Measurements from ENCODE around the gene FRMD5.

FRMD5 gene

DNA sequence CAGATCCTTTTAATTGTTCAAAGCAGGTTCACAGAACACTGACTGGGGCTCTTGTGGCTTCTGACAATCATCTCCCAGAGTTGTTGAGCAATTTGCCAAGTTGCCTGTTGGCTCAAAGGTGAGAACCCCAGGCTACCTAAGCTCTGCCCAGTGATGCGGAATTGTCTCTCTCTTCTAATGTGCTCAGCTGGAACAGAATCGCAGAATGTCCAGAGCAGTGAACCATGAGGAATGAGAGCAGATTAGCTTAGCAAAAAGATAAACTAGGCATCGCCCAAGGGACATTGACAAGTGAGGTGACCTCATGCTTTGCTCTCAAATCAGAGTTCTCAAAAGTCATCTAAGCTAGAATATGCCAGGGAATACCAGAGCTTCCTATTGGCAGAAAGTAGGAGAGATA lies 220.2 kb downstream of the FRMD5 start:
- no peak for DNase-seq (ENCODE audit: low spot score)

DNA sequence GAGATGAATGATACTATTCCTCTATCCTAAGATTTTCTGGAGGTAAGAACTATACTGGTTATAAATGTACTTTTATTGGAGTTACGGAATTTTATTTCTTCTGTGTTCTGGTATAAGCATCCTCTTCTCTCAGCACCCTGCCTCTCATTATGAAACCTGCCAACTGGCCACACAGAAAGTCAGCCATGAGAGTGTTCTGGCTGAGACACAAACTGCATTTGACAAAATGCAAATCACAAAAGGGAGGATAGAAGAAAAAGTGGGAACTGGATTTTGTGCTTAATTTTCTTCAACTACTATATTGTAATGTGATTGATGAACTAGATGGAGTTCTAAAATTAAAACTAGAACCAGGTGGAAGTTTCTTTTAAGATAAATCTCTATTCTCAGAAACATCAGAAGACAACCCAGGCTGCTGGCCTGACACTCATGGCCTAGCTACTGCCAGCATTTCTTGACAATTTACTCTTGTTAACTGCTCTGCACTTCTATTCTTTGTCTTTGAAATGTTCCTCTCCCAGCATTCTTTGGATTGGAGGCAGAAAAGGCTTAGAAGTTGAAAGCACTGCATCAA lies 225.2 kb downstream of the FRMD5 start:
- DNase-seq (ENCODE audit: low spot score), result no peak

DNA sequence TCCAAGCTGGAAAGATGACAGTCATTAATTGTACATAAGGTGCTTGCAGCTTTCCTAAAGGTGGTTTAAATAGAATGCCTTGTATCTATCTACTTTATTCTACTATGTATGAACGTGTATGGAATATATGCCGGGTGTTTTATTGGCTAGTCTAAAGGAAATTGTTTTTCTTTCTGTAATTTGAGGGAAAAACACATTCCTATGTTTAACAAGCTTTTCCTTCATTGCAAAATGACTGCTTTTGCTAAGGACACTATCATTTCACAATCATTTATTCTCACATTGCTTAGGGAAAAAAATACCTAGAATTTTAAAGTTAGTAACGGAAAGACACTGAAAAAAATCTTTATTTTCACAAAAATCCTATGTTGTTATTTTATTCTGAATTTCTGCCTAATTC lies 226.5 kb downstream of the FRMD5 start:
- no peak for DNase-seq (ENCODE audit: low spot score)

GRCh38 chr15:43966646-43967045 lies 228.4 kb downstream of the FRMD5 start:
- no peak for DNase-seq (ENCODE audit: low spot score)

GRCh38 chr15:43958861-43959330 lies 236.2 kb downstream of the FRMD5 start:
- no peak for DNase-seq (ENCODE audit: low spot score)

DNA sequence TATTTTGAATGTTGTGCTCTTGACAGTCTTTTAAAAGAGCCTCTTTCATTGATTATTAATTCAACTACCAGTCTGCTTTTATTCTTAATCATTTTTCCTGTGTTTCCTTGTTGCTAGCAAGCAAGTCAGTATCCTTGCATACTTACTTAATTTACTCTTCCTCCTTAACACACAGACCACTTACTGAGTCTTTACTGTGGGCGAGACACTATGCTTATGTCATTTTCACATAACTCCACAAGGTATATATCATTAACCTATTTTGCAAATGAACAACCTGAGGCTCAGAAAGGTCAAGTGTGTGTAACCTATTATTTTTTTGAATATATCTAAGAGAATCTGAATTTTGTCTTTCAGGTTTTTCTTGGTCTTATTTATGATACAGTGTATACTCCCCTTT lies 237.3 kb downstream of the FRMD5 start:
- no peak for DNase-seq (ENCODE audit: low spot score)

DNA sequence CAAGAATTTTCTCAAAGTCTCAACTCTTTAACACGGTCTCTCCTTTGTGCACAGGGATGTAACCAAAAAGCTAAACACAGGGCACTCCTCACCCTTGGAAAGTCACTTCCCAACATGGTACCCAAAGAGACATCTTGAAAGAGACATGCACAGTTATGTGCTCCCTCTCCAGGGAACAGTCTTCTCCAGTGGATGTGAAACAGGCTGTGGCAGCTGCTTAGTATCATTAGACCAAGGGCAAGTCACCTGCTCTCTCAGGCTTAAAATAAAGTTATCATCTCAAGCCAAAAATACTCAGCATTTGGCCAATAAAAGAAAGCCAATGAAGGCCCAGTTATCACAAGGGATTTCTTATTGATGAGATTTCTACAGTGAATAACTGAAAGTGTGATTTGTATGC lies 239.9 kb downstream of the FRMD5 start:
- no peak for DNase-seq (ENCODE audit: low spot score)

GRCh38 chr15:43954181-43954621 lies 240.9 kb downstream of the FRMD5 start:
- DNase-seq (ENCODE audit: low spot score), result no peak

DNA sequence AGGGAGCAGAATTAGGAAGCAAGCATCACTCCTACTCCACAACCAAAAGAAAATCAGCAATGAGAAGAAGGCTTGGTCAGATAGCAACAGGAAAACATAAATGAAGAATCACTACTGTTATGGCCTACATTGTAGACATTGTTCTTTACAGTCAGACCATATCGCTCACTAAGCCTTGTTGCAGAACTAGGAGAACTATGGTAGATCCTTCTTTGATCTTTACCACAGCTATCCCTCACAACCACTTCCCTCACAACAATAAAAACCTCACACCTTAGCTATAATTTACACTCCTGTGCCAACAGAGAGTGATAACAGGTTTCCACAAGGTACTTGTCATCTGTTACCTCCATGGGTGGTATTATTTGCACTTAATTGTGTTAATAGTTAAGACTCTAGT lies 241.7 kb downstream of the FRMD5 start:
- no peak for DNase-seq (ENCODE audit: low spot score)

DNA sequence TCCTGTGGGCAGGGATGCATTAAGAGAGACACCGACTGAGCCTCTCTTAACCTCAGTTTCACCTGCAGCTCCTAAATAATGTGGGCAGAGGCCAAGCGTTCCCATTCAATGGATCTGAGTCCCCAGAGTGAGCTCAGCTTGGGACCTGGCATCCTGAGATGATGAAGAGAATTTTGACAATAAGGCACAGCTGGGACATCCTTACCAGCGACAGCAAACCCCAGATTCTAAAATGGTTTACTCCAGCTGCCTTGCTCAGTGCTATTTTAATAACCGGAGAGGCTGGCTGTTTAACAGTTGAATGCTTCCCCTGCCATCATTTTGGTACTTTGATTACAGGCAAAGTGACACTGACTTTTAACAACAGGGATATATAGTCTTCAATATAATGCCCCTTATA lies 244.5 kb downstream of the FRMD5 start:
- DNase-seq (ENCODE audit: low spot score), result no peak

- DNase-seq (ENCODE audit: low spot score), result no peak
Observed at GRCh38 chr15:43948691-43949325, 246.3 kb downstream of the FRMD5 start.

GRCh38 chr15:43943511-43943910 lies 251.6 kb downstream of the FRMD5 start:
- no peak for DNase-seq (ENCODE audit: low spot score)

DNA sequence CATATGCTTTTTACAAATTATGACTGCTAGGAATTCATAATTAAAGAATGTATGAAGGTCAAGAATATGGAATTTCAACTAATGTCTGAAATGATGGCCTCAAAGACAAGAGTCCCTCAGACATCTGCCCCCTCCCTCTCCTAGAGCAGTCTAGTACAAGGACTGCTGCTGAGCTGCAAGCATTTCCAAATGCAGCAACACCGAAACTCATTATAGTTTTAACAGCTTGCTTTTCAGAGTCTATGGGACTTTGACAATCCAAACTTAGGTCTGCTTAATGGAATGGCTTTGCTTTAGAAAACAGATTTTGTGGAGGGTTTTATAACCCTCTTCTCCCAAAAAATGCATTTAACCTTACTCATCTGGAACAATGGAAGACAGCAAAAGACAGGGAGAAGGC lies 252.9 kb downstream of the FRMD5 start:
- no peak for DNase-seq (ENCODE audit: low spot score)

DNA sequence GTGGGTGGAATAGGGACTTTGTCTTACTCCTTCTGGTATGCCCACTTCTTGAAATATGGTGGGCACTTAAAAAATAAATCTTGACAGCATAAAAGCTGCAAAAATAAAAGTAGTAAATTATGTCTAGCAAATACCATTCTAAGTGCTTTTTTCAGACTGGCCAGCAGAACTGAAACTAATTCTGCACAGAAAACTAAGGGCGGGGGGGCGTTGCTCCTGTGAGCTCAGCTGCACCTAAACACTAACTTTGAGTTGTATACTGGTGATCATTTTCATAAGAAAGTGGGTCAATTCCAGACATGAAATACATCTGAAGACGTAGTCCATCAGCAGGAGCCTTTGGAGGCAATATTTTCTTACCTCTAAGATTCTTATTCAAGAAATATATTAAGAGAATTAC lies 253.5 kb downstream of the FRMD5 start:
- DNase-seq (ENCODE audit: low spot score), result no peak

GRCh38 chr15:43941071-43941470 lies 254.0 kb downstream of the FRMD5 start:
- DNase-seq (ENCODE audit: low spot score), result no peak

DNA sequence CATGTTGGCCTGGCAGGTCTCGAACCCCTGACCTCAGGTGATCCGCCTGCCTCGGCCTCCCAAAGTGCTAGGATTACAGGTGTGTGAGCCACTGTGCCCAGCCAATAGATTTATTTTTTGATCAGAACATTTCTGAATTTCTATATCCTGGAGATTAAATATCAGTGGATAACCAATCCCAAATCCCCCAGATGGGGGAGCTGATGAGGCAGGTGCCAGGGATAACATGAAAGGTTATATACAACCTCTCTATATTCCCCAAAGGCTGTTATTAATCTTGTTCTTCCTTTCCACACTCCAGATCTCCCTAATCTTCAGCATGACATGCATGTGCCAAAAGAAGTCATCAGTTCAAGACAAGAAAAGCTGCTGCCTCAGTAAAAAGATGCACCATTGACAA lies 256.0 kb downstream of the FRMD5 start:
- no peak for DNase-seq (ENCODE audit: low spot score)

GRCh38 chr15:43934480-43934879 lies 260.6 kb downstream of the FRMD5 start:
- DNase-seq (ENCODE audit: low spot score), result no peak

DNA sequence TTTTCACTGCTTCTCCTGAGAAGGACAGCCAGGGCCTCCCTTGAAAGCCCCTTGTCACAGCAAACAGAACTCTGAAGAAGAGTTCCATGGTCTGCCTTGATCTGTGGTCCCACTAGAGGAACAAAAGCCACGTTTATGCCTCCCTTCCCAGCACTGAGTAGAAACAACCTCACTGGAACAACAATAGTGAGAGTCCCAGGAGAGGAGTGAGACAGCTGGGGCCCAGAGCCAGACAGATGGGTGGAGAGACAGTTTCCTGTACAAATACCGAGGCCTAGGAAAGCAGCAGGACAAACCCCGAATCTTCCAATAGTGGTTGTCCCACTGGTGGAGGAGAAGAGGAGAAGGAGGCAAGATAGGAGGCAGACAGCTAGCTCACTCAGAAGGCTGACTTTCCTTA lies 262.2 kb downstream of the FRMD5 start:
- DNase-seq (ENCODE audit: low spot score), result no peak

GRCh38 chr15:43931790-43932435 lies 263.2 kb downstream of the FRMD5 start:
- DNase-seq (ENCODE audit: low spot score), result no peak

DNA sequence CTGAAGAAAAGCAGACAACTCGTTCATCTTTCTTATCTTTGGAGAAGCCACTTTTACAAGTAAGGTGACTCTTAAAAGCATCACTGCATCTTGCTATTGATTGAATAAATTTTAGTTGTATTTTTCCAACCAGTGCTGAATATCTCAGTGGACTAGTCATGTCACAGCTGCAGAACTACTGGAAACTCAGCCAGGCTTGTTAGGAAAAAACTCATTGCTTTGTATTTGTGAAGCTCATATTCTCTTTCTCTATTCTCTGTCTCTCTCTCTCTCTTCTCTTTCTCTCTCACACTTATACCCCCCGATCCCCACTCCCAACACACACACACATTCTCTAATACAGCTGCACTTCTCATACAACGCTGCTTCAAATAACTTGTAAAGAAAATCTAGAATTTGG lies 264.0 kb downstream of the FRMD5 start:
- no peak for DNase-seq (ENCODE audit: low spot score)

GRCh38 chr15:43930556-43930955 lies 264.5 kb downstream of the FRMD5 start:
- DNase-seq (ENCODE audit: low spot score), result no peak

GRCh38 chr15:43930079-43930478 lies 265.0 kb downstream of the FRMD5 start:
- no peak for DNase-seq (ENCODE audit: low spot score)

- no peak for DNase-seq (ENCODE audit: low spot score)
Observed at GRCh38 chr15:43928152-43928551, 266.9 kb downstream of the FRMD5 start.

DNA sequence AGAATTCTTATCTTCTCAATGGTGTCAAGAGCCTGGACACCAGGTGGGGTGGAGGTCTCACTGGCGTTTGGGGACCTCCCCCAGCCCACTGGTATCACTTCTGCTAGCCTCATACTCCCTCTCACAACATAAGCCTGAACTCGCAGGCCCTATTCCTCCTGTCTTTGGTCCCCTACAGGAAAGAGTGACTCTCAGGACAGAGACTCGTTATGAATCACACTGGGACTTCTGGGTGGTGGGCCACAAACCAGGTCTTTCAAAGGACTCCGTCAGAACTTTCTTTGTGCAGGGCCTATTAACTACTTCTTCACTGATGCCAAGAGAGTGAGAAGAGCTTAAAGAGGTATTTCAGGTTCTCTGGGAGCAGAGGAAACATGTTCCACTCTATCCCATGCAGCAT lies 267.9 kb downstream of the FRMD5 start:
- no peak for DNase-seq (ENCODE audit: low spot score)

All from left forelimb (tissue), 1 donor.